Measurements from ENCODE around the gene CCNI2.

CCNI2 gene

GRCh38 chr5:132790201-132790865, 43.1 kb downstream of the CCNI2 start:
- Histone ChIP-seq H3K4me1 (ENCODE audit: insufficient read depth, low read length, severe bottlenecking) (no peaks in the 10 kb centered on the region), H3K4me3 (ENCODE audit: low read depth, low read length, poor library complexity, severe bottlenecking) (no peak overlapping the region), H3K36me3 (ENCODE audit: insufficient read depth, low read length) (no peaks in the 10 kb centered on the region), H3K79me2 (ENCODE audit: insufficient read depth, low read length) (no peaks in the 10 kb centered on the region), H3K9me3 (ENCODE audit: low read length) (no peaks in the 10 kb centered on the region), H3K4me2 (ENCODE audit: low read length) (no peak overlapping the region), H3K27me3 (ENCODE audit: insufficient read depth, low read length) (peaks cover 9% of the 10 kb centered on the region), H4K20me1 (ENCODE audit: insufficient read depth, low read length) (no peaks in the 10 kb centered on the region), H2AFZ (ENCODE audit: low read length) (no peak overlapping the region), H3K27ac (ENCODE audit: low read depth, low read length, poor library complexity, severe bottlenecking) (no peak overlapping the region), H3F3A (ENCODE audit: insufficient read depth, low read length) (no peaks in the 10 kb centered on the region), H3K9me2 (ENCODE audit: low read depth, low read length) (no peaks in the 10 kb centered on the region), H3K9ac (ENCODE audit: low read length) (no peak overlapping the region)
- TF ChIP-seq CTCF (IDR thresholded peaks at IDR 0.05; ENCODE audit: low read length), result no peak
- TF ChIP-seq EZH2 (IDR thresholded peaks at IDR 0.05; ENCODE audit: borderline replicate concordance, low read length), result no peak

GRCh38 chr5:132791026-132791425, 43.8 kb downstream of the CCNI2 start:
- TF ChIP-seq EZH2 (IDR thresholded peaks at IDR 0.05; ENCODE audit: borderline replicate concordance, low read length), result no peak
- TF ChIP-seq CTCF (IDR thresholded peaks at IDR 0.05; ENCODE audit: low read length), result no peak
- H3K9ac ChIP-seq (ENCODE audit: low read length), result no peak overlapping the region

GRCh38 chr5:132797651-132798050, 50.4 kb downstream of the CCNI2 start:
- Histone ChIP-seq H3K27me3 (ENCODE audit: insufficient read depth, low read length) (peaks cover 5% of the 10 kb centered on the region), H3K4me2 (ENCODE audit: low read length) (no peak overlapping the region), H3K9ac (ENCODE audit: low read length) (no peak overlapping the region), H3K9me3 (ENCODE audit: low read length) (no peaks in the 10 kb centered on the region), H3F3A (ENCODE audit: insufficient read depth, low read length) (no peaks in the 10 kb centered on the region), H3K36me3 (ENCODE audit: insufficient read depth, low read length) (no peaks in the 10 kb centered on the region), H3K79me2 (ENCODE audit: insufficient read depth, low read length) (no peaks in the 10 kb centered on the region), H4K20me1 (ENCODE audit: insufficient read depth, low read length) (no peaks in the 10 kb centered on the region), H3K4me3 (ENCODE audit: low read depth, low read length, poor library complexity, severe bottlenecking) (no peak overlapping the region), H2AFZ (ENCODE audit: low read length) (no peak overlapping the region), H3K9me2 (ENCODE audit: low read depth, low read length) (no peaks in the 10 kb centered on the region), H3K27ac (ENCODE audit: low read depth, low read length, poor library complexity, severe bottlenecking) (no peak overlapping the region), H3K4me1 (ENCODE audit: insufficient read depth, low read length, severe bottlenecking) (no peaks in the 10 kb centered on the region)
- no peak for TF ChIP-seq CTCF (IDR thresholded peaks at IDR 0.05; ENCODE audit: low read length)
- TF ChIP-seq EZH2 (IDR thresholded peaks at IDR 0.05; ENCODE audit: borderline replicate concordance, low read length), result no peak

More at GRCh38 chr5:132791026-132791425, 43.8 kb downstream of the CCNI2 start:
- peaks cover 9% of the 10 kb centered on the region for H3K27me3 ChIP-seq (ENCODE audit: insufficient read depth, low read length)
- H3K4me1 ChIP-seq (ENCODE audit: insufficient read depth, low read length, severe bottlenecking), result no peaks in the 10 kb centered on the region
- no peaks in the 10 kb centered on the region for H3K79me2 ChIP-seq (ENCODE audit: insufficient read depth, low read length)
- no peak overlapping the region for H2AFZ ChIP-seq (ENCODE audit: low read length)
- no peaks in the 10 kb centered on the region for H3F3A ChIP-seq (ENCODE audit: insufficient read depth, low read length)
- H3K4me3 ChIP-seq (ENCODE audit: low read depth, low read length, poor library complexity, severe bottlenecking), result no peak overlapping the region
- no peaks in the 10 kb centered on the region for H3K9me2 ChIP-seq (ENCODE audit: low read depth, low read length)
- H3K36me3 ChIP-seq (ENCODE audit: insufficient read depth, low read length), result no peaks in the 10 kb centered on the region
- H4K20me1 ChIP-seq (ENCODE audit: insufficient read depth, low read length), result no peaks in the 10 kb centered on the region
- no peaks in the 10 kb centered on the region for H3K9me3 ChIP-seq (ENCODE audit: low read length)
- H3K4me2 ChIP-seq (ENCODE audit: low read length), result no peak overlapping the region
- no peak overlapping the region for H3K27ac ChIP-seq (ENCODE audit: low read depth, low read length, poor library complexity, severe bottlenecking)

Data from OCI-LY1 (cell line).